Fibroblast of skin of left biceps (primary cell): ENCODE measurements around the gene MYT1.
"Not testable (repeated sequence)": the region's sequence is repeated elsewhere in the genome, so short reads cannot be mapped to it uniquely, and the experiment has no call there.

ENCODE experiments used
- DNase-seq, 2 experiments: peaks; one replicate each; pipeline ENCODE4 v3.0.0-alpha.2; 2013; ENCODE audit warnings: low read depth in 2 of 2

Gene MYT1

DNA sequence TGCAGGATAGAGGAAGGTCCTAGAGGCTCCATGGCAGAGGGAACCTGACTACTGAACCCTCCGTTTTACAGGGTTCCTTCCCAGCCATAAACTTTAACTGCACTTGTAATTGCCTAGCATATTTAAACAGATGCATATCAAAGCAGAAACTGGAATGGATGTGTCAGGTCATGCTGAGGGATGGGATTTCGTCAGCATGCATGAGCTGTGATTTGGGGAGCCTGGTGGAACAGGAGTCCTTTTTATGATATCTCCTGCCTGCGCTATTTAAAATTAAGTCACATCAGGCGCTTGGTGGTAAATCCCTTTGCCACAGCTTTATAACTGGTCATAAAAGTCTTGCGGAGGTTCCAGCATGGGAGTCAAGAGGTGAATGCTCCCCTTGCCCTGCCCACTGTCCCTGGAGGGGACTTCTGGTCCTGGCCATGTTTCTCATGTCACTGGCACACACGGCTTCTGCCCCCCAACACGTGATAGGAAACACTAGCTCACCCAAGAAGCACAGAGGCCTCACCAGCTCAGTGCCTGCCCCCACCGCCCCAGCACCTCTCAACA lies 65.3 kb downstream of the MYT1 start:
- no peak for DNase-seq

DNA sequence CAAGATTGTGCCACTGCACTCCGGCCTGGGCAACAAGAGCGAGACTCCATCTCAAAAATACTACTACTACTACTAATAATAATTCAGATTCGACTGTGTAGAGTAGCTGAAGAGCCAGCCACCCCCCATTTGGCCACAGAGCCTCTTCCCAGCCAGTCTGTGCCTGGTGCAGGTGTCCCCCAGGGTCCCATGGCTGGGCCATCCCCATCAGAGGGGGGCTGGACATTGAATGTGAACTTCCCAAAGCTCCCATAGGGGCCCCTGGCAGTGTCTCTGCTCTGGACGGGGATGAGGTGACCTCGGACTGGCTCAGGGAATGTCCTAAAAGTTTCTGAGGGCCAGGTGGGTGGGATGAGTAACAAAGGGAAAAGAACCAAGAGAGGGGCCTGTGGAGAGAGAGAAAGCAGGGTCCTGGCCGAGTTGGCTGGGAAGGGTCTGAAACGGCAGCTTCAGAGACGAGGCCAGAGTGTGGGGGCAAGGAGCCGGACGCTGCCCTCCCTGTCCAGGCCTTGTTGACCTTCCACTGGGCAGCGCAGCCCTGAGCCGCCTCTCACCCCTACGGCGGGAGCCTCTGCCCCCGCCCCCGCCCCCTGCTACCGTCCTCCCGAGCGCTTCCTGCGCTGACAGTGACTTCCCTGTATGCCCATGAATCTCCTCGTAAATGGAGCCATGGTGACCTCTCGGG lies 66.4 kb downstream of the MYT1 start:
- DNase-seq, result no peak

DNA sequence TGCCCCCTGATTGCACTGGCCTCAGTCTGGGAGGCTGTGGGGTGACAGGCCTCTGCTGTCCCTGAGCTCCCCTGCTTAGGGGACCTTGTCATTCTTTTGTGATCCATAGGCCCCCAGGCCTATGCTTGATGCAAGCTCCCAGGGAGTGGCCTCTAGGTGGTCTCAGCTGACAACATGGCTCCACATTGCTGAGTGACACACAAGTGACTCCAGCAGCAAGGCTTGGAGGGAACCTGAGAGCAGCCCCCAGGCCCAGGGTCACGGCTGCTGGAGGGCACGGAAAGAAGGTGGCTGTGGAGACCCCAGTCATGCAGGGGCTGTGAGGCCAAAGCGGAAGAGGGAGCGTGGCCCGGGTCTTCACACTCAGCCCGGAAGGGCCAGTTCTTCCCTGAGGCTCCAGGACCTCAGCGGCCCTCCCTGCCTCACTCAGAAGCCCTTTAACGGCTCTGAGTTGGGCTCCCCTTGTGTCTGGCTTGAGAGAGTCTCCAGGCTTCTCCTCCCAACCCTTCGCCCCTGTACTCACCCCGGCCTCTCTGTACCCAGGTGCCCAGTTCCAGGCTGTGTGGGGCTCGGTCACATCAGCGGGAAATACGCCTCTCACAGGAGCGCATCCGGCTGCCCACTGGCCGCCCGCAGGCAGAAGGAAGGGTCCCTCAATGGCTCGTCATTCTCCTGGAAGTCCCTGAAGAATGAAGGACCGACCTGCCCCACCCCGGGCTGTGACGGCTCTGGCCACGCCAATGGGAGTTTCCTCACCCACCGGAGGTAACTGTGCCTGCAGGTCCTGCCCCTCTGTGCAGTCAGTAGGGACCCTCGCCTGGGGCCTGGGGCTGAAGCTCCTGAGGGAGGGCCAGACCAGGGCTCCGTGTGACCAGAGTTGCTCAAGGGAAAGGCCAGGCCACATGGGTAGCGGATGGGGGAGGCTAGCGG lies 67.6 kb downstream of the MYT1 start:
- DNase-seq, result no peak

DNA sequence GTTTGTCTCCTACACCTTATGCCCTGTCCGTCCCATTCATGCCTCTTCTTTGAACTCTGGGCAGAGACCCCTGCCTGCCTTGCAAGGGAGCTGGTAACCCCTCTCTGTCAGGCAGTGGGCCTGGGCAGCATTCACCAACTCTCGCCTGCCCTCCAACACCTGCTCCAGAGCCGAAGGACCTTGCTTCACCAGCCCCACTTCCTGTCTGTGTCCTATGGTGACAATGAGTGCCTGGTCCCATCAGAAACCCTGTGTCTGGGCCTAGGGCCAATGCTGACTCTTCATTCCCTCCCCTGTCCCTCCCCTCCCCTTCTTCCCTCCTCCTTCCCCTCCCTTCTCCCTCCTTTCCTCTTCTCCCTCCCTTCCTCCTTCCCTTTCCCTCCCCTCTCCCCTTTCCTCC lies 68.5 kb downstream of the MYT1 start:
- DNase-seq, result no peak

DNA sequence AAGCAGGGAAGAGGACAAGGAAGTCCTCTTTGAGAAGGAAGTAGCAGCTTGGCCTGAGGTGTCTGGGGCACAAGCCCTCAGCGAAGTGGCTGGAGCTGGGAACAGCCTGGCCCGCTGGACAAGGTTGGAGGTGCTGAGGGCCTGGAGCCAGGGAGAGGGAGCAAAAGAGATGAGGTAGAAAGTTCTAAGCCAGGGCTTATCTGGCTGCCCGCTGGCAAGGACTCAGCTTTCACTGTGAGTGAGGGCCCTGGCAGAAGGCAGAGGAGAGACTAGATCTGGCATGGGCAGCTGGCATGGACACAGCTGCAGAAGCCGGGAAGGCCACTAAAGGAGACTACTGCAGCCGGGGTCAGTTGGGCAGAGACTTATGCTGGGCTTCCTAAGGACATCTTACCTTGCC lies 69.5 kb downstream of the MYT1 start:
- DNase-seq, result no peak

DNA sequence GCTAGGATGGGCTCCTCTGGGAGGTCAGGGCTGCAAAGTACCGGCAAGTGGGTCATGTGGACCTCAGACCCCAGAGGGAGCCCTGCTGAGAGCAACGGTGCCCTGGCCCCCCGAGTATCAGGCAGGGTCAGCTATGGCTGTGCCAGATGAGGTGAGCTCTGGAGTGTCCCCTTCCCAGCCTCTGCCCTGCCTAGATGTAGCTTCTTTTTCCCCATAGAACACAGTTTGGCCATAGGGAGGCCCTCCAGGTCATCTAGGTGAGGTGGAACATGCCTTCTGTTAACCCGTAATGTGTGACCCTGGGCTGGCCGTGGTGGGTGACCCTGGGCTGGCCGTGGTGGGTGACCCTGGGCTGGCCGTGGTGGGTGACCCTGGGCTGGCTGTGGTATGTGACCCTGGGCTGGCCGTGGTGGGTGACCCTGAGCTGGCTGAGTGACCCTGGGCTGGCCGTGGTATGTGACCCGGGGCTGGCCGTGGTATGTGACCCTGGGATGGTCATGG lies 70.1 kb downstream of the MYT1 start:
- no peak for DNase-seq

DNA sequence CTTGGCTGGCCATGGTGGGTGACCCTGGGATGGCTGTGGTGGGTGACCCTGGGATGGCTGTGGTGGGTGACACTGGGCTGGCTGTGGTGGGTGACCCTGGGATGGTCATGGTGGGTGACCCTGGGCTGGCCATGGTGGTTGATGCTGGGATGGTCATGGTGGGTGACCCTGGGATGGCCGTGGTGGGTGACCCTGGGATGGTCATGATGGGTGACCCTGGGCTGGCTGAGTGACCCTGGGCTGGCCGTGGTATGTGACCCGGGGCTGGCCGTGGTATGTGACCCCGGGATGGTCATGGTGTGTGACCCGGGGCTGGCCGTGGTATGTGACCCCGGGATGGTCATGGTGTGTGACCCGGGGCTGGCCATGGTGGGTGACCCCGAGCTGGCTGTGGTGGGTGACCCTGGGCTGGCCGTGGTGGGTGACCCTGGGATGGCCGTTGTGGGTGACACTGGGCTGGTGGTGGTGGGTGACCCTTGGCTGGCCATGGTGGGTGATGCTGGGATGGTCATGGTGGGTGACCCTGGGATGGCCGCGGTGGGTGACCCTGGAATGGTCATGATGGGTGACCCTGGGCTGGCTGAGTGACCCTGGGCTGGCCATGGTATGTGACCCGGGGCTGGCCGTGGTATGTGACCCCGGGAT lies 70.8 kb downstream of the MYT1 start:
- not testable (repeated sequence) for DNase-seq

DNA sequence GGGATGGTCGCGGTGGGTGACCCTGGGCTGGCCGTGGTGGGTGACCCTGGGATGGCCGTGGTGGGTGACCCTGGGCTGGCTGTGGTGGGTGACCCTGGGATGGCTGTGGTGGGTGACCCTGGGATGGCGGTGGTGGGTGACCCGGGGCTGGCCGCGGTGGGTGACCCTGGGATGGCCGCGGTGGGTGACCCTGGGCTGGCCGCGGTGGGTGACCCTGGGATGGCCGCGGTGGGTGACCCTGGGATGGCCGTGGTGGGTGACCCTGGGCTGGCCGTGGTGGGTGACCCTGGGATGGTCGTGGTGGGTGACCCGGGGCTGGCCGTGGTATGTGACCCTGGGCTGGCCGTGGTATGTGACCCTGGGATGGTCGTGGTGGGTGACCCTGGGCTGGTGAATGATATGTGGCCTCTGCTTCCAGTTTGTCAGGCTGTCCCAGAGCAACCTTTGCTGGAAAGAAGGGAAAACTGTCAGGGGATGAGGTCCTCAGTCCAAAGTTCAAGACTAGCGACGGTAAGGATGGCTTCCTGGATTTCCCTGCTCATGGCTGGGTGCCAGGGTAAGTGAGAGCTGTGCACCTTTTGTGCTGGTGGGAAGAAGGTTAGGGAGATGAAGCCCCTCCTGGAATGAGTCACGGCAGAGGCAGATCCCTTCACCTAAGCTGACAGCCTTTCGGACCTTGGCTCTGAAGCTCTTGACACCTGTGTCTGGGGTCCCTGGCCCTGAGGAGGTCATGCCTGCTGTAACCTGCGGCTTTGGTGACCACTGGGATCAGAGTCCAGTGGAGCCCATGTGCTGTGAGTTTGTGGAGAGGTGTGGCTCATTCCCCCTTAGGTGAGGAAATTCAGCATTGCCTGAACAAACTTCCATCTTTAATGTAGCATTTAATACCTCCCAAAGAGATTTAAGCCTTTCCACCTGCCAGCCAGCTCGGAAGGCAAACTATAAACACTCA lies 72.2 kb downstream of the MYT1 start:
- no peak for DNase-seq

DNA sequence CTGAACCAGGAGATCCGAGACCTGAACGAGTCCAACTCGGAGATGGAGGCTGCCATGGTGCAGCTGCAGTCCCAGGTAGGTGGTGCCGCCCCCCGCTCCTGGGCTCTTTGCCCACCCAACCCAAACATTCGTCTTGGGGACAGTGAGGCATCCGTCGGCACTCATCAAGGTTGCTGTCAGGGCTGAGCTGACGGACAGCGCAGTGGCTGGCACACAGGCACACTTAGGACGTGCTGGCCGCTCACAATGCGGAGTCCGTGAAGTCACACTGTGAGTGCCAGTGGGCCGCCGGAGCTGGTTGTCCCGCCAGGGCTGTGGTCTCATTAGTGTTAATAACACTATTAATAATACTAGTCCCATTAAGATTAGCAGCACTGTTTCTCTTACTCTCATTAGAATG lies 73.1 kb downstream of the MYT1 start:
- DNase-seq, result no peak

DNA sequence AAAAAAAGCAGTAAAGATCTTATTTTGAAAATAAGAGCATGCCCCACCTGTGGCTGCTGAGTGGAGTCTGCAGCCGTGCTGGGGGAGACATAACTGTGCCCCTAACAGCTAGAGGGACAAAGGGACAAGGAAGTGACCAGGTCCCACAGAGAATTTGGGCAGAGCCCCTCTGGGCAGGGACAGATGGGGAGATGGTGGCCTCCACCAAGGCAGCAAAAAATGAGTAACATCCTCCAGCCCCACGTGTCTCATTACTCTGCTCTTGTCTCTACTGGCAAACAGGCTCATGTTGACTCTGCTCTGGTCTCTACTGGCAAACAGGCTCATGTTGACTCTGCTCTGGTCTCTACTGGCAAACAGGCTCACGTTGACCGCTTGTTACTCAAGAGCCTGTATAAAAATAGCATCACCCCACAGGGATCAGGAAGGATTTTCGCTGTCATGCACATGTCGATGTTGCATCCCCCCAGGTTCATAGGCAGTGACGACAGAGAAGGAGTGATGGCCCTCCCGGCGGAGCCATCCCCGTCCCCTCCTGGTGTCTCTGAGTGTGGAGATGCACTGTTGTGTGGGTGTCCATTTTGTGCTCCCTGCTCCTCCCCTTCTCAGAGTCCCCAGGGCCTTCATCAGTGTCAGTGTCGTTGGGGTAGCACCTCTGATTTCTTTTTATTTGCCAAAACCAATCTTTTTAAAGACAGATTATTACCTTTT lies 74.0 kb downstream of the MYT1 start:
- DNase-seq, result no peak

DNA sequence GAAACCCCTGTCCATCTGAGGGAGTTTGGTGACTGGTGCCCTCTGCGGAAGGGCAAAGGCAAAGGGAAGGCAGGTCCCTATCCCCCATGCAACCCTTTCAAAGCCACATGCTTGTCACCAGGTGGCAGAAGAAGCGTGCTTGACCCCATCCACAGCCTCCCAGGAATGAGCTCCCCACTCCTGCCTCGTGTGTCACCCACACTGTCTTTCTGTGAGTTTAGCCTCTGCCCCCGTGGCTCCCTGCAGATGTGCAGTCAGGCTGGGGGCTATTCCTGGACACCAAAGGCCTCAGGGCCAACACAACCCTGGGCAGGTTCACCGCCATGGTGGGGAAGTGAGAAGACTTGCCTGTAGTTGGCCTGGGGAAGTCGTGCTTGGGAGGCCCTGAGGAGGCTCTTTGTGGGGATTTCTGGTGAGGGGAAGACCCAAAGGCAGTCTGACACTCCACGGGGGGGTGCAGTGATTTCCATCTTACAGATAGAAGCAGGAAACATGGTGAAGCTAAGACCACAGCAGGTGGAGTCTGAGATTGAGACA lies 74.7 kb downstream of the MYT1 start:
- DNase-seq, result no peak

DNA sequence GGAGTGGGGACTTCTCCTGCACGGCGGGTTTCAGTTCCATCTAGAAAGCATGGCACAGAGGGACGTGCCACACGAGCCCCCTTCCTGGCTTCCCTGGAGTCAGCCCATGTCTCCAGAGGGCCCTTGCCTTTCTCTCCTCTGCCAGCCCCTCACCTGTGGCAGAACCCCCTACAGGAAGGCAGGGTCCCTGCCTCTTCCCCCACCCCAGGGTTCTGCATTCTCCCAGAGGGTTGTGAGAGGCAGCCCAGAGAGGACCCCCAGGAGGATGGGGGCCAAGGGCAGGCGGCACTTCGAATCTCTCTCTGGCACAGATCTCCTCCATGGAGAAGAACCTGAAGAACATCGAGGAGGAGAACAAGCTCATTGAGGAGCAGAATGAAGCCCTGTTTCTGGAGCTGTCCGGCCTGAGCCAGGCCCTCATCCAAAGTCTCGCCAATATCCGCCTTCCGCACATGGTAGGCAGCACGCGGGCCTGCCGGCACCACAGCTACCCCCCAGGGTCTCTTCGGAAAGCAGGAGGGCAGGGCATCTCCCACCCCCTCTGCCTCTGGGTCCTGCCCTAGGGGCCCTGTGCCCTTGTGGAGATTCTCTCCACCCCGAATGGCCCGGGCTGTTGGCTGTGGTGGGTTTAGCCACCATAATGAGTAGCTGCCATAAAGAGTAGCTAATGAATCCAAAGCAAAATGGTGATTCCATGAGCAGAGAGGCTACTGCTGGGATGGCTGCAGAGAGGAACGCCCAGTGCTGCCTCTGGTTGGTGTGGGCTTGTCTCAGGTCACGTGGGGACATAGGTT lies 75.4 kb downstream of the MYT1 start:
- DNase-seq, result no peak

DNA sequence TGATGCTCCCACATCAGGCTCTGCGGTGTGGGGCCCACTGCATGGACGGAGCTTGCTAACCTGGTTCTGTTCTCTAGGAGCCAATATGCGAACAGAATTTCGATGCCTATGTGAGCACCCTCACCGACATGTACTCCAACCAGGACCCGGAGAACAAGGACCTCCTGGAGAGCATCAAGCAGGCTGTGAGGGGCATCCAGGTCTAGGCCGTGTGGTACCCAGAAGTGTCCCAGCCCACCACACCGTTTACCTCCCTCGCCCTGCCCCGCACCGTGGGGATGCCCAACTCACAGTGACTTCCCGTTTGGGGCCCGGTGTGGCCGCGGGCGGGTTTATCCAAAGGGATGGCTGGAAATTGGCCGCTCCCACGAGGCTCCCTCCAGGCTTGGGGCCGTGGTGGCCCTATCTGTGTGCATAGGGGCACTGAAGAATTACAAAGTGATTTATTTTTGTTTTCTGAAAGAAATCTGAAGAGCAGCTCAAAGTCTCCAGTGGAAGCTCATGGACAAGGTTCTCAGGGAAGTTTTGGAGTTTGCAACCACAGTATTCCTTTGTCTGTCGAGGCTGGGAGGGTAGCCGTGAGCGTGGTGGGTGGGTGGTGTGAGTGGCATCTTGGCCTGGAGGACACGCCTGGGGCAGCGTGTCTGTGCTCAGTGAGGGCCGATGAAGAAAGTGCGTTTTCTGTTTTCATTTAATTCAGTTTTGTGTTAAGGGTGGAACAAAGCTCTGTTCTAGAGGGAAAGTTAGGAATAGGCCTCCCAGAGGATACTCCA lies 76.2 kb downstream of the MYT1 start:
- no peak for DNase-seq

DNA sequence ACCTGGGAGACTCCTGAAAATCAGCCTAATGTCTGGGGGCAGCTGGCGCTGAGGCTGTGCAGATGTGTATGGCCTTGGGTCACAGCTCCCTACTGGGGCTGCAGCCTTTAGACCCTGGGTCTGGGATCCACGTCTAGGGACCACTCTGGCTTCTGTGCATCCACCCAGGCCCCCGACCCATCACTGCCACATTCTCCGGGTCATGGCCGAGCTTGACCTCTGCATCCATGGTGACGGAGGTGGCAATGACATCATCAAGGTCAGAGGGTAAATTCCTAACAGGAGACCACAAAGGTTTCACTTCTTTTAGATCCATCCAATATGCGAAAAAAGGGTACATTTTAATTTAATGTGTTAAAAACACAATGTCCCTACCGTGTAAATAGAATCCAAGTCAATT lies 76.8 kb downstream of the MYT1 start:
- DNase-seq, result no peak

DNA sequence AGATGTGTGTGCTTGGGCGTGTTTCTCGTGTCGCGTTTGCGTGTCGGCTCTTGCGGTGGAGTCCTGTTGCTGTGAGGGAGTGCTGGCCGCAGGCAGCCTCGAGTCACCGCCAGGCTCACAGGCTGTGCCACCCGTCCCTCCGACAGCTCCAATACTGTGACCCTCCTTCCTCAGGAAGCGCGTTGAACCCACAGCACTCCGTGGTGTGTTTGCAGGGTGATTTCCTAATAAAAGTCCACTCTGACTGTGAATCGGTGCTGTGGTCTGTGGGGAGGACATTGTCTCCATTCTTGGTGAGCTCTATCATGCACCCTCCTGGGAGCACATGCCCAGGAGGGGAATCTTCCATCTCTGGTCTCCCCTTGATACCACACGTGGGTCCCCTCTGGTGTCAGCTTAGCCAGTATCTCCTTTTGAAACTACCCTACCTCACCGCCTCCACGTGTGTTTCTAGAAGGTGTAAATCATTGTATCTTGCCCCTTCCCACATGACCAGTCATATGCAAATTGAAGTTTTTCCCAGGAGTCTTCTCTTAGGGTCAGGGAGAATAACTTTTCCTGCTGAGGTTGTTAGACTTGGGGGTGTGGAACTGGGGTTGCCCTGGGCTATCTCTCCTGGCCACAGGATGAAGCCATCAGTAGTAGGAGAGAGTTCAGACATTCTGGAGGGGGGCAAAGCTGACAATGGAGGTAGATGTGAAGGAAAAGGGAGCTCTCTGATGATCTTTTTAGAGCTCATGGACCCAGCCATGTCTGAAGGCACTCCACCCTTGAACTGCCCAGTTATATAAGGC lies 77.9 kb downstream of the MYT1 start:
- DNase-seq, result no peak

DNA sequence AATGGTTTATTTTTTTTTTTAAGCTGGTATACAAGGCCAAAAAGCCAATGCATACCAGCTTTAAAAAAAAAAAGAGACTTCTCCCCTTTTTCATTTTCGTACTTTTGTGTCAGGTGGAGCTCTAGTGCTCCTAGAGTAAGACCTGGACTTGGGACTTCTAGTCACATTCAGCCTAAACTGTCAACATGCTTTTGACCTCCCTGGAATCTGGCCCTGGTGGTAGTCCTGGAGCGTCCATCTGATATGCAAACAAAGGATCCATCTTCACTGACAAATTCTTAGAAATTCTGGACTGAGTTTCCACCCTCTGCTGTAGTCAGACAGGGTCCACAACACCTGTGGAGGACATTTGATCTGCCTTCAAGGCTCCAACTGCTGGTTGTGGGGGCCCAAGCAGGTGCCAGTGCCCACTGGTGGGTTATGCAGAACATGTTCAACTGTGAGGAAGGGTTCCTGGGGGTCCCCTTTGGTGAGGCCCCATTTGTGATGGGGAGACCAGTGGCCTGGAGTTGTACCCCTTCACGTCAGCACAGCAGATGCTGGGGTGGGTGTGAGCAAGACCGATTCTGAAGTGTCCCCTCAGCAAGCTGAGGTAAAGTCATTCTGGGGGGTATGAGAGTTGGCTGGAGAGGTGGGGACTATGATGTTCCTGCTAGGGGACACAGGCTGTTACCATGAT lies 78.7 kb downstream of the MYT1 start:
- DNase-seq, result no peak

DNA sequence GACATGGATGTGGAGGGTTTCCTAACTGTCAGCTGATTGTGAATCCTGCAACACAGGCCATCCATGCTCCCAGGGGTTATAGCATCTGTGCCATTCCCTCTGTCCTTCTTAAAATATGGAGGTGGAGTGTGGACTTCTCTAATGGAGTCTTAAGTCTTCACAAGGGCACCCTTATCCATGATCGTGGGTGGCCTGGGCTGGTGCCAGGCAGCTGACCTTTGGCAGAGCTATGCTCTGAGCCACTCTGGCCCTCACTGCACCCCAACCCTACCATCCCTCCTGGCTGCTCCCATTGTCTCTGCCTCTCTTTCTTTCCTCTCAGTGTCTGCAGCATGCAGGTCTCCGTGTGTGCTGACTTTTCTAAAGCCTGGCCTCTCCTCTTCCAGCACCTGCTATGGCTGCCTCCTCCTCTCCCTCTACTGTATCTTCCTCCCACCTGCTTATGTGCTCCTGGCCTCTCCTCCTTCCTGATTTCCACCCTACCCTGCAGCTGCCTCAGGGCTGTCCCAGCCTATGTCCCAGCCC lies 80.1 kb downstream of the MYT1 start:
- no peak for DNase-seq
